Fibroblast of skin of right quadriceps (primary cell): Measurements from ENCODE around the gene KCTD19.
"Not testable (repeated sequence)": the region's sequence is repeated elsewhere in the genome, so short reads cannot be mapped to it uniquely, and the experiment has no call there.

Experiments
- DNase-seq: peaks from one replicate; pipeline ENCODE4 v3.0.0-alpha.2; 2013

Gene KCTD19

GRCh38 chr16:67326472-67327309, at the start of gene KCTD19, which contains the start of gene LRRC36:
Gene KCTD19, minus strand, starts transcription at chr16:67326741. Its CDS starts 34 bp downstream, at chr16:67326707.
Gene LRRC36, plus strand, starts transcription at chr16:67326815. Its CDS starts 48 bp downstream, at chr16:67326863.
- no peak for DNase-seq

- DNase-seq = not testable (repeated sequence)
These were observed 49.5 kb upstream of the KCTD19 start for GRCh38 chr16:67376012-67376411.

- DNase-seq = peak; percentile 28
These were observed 46.1 kb upstream of the KCTD19 start for GRCh38 chr16:67372664-67373063.

DNA sequence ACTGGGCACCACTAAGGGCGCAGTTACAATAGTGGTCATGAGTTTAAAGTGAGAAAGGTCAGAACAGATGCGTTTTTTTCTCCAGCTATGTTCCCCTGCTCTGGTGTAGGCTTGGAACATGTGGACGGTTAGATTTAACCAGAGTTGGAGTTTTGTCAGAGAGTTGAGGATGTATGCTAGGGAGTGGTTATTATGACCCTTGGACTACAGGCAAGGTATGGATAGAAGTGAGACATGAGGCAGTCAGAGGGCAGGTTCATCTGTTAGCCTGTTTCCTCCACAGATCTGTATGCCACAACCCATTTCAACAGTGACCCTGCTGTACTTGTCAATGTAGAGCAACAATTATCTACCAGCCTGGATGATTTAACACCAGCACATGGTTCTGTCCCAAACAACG, 44.1 kb upstream of the KCTD19 start:
- no peak for DNase-seq

- no peak for DNase-seq
These were observed 38.2 kb upstream of the KCTD19 start for GRCh38 chr16:67364600-67365235.

DNA sequence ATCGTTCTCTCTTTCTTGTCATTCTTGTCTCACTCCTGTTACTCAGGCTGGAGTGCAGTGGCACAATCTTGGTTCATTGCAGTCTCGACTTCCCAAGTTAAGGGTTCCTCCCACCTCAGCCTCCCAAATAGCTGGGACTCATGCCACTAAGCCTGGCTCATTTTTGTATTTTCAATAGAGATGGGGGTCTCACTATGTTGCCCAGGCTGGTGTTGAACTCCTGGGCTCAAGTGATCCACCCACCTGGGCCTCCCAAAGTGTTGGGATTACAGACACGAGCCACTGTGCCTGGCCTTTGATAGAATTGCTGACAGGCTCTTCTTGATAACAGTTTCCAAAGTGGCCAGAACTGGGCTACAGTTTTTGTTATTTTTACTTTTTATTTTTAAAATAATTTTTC, 34.5 kb upstream of the KCTD19 start:
- DNase-seq = no peak

GRCh38 chr16:67359540-67360269, 33.2 kb upstream of the KCTD19 start:
- DNase-seq = not testable (repeated sequence)

DNA sequence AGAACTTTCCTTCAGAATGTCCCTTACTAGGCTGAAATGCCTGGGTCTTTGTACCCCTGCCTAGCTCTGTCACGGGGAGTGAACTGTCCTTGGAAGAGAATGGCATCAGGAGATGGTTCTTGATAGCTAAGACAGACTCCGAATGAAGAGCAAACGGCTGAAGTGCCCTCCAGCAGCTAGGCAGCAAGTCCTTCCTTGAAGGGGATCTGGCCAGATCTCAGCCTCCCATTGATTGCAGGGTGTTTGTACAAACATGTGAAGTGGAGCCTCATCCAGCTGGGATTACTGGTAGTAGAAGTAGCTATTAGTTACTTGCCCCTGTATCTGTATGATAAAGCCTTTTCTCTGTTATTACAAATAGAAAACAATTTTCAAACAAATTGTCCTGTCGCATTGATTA, 31.0 kb upstream of the KCTD19 start:
- no peak for DNase-seq

DNA sequence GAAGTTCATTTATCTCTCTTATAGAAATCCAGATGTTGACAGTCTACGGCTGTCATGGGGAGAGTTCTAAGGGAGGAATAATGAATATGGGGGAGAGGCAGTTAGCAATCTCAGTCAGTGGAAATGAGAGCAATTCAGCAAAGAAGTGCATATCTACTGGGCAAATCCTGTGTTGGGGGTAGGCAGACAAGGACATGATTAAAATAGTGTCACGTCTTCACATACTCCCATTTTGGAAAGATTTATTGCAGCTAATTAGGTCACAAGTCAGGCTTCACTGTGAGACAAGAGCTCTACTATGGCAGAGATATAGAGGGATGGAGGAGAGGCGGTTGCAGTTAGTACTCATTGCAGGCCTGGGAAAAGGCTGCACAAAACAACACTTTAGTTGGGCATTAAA, 29.9 kb upstream of the KCTD19 start:
- no peak for DNase-seq

DNA sequence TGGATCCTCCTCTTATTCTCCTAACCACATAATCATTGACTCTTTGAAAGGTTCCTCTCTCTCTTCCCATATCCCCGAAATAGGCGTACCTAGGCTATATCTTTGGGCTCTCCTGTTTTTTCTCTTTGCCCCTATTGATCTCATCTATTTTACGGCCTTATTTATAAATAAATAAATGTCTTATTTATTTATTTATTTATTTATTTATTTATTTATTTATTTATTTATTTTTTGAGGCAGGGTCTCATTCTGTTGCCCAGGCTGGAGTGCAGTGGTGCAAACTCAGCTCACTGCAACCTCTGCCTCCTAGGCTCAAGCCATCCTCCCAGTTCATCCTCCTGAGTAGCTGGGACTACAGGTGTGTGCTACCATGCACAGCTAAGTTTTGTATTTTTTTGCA, 25.9 kb upstream of the KCTD19 start:
- not testable (repeated sequence) for DNase-seq

- DNase-seq = no peak
These were observed 23.8 kb upstream of the KCTD19 start for GRCh38 chr16:67350324-67350723.

- DNase-seq = peak; percentile 34
These were observed 22.6 kb upstream of the KCTD19 start for GRCh38 chr16:67349172-67349571.

GRCh38 chr16:67346341-67346740, 19.8 kb upstream of the KCTD19 start:
- no peak for DNase-seq

DNA sequence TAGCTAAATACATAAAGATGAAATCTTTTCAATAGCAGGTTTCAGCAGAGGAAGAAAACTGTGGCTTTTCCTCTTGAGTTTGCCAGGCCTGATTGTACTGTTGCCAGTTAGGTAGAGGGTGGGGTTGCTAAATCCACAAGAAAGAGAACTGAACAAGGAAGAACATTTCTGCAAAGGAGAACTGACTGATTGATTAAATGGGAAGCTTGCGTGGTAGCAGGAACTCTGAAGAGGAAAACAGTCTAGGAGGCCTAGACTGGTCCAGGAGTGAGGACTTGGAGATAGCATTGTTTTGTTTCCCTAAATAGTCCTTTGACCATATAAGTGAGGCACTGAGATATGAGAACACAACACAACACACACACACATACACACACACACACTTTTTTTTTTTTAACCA, 18.9 kb upstream of the KCTD19 start:
- no peak for DNase-seq

DNA sequence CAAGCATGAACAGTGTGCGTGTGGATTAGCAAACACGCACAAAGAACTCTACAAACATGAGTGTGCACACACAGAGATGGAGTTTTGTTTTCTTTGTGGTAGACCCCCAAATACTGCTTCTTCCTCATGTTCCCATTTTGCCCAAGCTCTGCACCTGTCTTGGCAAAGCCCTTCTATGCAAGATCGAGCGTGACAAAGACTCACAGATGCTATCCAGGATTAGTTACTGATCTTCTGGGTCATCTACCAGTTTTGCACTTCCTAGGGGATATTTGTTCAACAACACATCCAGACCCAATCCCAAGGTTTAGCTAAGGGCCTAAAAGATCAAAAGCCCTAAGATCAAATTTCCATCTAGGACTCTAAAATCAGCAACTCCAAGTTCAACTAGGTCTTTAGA, 16.1 kb upstream of the KCTD19 start:
- no peak for DNase-seq

DNA sequence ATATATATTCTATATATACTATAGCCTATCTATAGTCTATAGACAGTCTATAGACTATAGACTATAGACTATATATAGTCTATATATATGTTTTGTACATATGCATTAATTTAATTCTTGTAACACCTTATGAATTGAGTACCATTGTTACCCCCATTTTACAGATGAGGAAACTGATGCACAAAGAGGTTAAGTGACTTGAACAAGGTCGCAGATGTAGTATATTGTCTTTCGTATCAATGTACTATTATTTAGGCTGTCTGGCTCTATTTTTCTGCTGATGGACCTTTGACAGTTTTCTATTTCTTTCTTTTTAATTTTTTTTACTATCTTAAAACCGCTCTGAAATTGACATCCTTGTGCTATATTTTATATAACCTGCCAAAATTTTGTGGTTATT, 14.7 kb upstream of the KCTD19 start:
- DNase-seq = no peak

DNA sequence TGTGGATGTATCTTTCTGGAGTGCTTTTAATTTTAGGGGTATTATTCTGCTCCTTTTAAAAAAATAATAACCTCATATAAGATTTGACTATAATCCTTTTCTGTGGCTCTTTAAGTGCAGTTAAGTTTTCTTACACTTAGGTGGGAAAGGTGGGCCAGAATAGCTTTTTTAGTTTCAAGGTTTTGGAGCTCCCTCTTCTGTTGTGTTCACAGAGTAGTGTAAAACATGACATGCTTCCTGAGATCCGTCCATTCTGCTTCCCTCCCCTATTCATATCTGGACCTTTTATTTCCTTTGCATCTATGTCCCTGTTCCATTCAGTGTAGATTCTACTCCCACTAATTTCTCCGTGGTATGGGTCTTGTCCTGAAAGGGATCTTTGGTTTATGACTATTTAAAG, 12.9 kb upstream of the KCTD19 start:
- peak; percentile 28 for DNase-seq

GRCh38 chr16:67336648-67337047, 10.1 kb upstream of the KCTD19 start:
- no peak for DNase-seq

DNA sequence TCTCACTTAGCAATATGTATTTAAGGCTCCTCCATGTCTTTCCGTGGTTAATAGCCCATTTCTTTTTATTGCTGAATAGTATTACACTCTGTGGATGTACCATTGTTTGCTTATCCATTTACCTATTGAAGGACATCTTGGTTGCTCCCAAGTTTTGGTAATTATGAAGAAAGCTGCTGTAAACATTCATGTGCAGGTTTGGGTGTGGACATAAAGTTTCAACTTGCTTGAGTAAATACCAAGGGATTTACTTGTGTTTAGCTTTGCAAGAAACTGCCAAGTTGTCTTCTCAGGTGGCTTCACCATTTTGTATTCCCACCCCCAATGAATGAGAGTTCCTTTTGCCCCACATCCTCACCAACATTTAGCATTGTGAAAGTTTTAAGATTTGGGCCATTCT, 9.6 kb upstream of the KCTD19 start:
- no peak for DNase-seq

- no peak for DNase-seq
These were observed 6.8 kb upstream of the KCTD19 start for GRCh38 chr16:67333315-67333714.

DNA sequence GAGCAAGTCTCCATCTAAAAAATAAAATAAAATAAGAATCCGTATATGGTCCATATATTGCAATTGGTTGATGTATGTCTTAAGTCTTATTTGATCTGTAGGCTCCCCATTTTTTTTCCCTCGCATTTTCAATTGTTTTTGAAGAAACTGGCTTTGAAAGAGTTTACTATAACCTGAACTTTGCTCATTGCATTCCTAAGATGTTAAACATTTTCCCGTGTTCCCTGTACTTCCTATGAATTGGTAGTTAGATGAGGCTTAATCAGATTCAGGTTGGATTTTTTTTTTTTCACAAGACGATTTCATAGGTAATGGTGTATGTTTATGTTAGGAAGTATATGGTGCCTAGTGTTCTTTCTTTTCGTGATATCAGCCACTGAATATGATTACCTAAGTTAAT, 3.4 kb upstream of the KCTD19 start:
- DNase-seq = no peak

GRCh38 chr16:67327743-67328142, 1.2 kb upstream of the KCTD19 start:
- no peak for DNase-seq

DNA sequence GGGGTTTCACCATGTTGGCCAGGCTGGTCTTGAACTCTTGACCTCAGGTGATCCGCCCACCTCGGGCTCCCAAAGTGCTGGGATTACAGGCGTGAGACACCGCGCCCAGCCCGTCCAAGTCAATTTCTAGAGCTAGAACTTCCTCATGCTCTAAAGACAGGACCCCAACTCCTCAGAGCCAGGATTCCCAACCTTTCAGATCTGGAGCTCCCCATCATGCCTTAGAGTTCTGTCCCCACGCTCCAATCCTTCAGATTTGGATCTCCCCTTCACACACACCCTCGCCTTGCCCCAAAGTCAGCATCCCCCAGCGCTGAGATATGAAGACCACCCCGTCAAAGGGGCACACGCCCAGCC, 448 bp downstream of the KCTD19 start:
- no peak for DNase-seq

DNA sequence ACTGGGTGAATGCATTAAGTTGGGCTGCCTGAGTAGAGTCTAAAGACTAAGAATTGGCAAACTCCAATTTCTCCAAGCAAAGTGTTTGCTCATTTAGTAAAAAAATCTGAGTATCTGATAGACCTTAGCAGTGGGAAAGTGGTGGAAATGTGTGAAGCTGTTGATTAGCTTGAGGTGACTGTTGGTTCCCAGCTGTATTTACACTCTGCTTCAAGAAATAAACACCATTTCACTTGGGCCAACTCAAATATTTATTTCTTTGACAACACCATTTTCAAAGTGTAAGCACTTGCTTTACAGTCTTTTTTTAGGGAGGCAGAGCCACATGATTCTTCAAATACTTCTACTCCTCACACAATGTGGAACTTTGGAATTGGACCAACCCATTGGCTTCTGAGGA, 8.7 kb downstream of the KCTD19 start:
- DNase-seq = no peak
